Prostate gland (tissue), 2 donors: ENCODE results near the gene CD69.

Source experiments
- CTCF ChIP-seq, 4 experiments: fragments of 200-600 bp in 2 of 4; fragments of 450-650 bp in 2 of 4; sonication (generic) in 2 of 4; IDR thresholded peaks; 1 replicate in 3 of 4; 2 replicates in 1 of 4; pipeline ENCODE4 v1.5.1; 2016 to 2019; ENCODE audit warnings: antibody characterized with exemption in 4 of 4, mild to moderate bottlenecking in 2 of 4, moderate library complexity in 2 of 4
- POLR2A ChIP-seq: fragments of 450-650 bp; IDR thresholded peaks from one replicate; pipeline ENCODE4 v1.6.1; 2016; ENCODE audit warnings: antibody characterized with exemption, mild to moderate bottlenecking
- POLR2AphosphoS5 ChIP-seq: sonication (generic); formaldehyde crosslinking; IDR thresholded peaks from one replicate; pipeline ENCODE4 v1.6.1; 2017; ENCODE audit warnings: antibody characterized with exemption

GRCh38 chr12:9724023-9724422, 36.7 kb downstream of the CD69 start:
- TF ChIP-seq POLR2AphosphoS5 (no peak), CTCF (IDR thresholded peaks at IDR 0.05) (no peak), POLR2A (no peak)
